HCT116 (cell line): Measurements from ENCODE around the gene RAB36. TPM values are rescaled to one million over a fixed set of nuclear protein-coding genes. Genes with fewer than 3 reads are reported as not detected.

ENCODE experiments used
- ATAC-seq: fragments of 200-7000 bp; cut with Tn5 transposase; 2 replicates; pipeline ENCODE4 v1.9.1; 2020; ENCODE audit warnings: mild to moderate bottlenecking, moderate library complexity
- BruUV-seq: library from RNA; stranded (reverse); fragments of 400-500 nt; replicated peaks from 2 replicates; lab custom pipeline; 2021; lab: Mats Ljungman, UMichigan
- CTCF ChIA-PET: fragments of 300-600 bp; sonication (Branson Sonifier 250); formaldehyde crosslinking; loops from one replicate; lab custom pipeline; 2021; ENCODE audit warnings: antibody characterized with exemption; lab: Charles Lee
- POLR2A ChIA-PET: fragments of 300-600, 350-600 bp; sonication (Branson Sonifier 250); formaldehyde crosslinking; loops from one replicate; lab custom pipeline; 2021; ENCODE audit warnings: antibody characterized with exemption; lab: Charles Lee
- RAD21 ChIA-PET, 2 experiments: fragments of 300-600 bp; sonication (Branson Sonifier 250); formaldehyde crosslinking; loops; one replicate each; lab custom pipeline; 2023; ENCODE audit warnings: low total read pairs in 2 of 2; ENCODE audit not compliant: uncharacterized antibody in 2 of 2, unreplicated experiment in 2 of 2, low non-redundant PET in 1 of 2; lab: Charles Lee
- DNase-seq: peaks from one replicate; pipeline ENCODE4 v3.0.0-alpha.2; 2010; ENCODE audit warnings: low read depth, low spot score
- H2AFZ ChIP-seq: fragments of 200-600 bp; shearing (Covaris generic), sonication (generic); 2 replicates; pipeline ENCODE4 v1.6.1; 2017; ENCODE audit warnings: low read depth, mixed run types, mixed read lengths, antibody characterized with exemption, low read length; ENCODE audit not compliant: poor library complexity, severe bottlenecking
- H3K27ac ChIP-seq: 2 replicates; pipeline ENCODE4 v1.5.1; 2012; ENCODE audit warnings: low read depth, low read length
- H3K27me3 ChIP-seq: fragments of 200-600 bp; sonication (generic); 2 replicates; pipeline ENCODE4 v1.6.1; 2016; ENCODE audit warnings: mixed run types, low read length, mixed read lengths; ENCODE audit not compliant: insufficient read depth
- H3K36me3 ChIP-seq, 2 experiments: fragments of 200-500 bp in 1 of 2; fragments of 200-600 bp in 1 of 2; sonication (Bioruptor generic) in 1 of 2; sonication (generic) in 1 of 2; 2 replicates each; pipeline versions ENCODE4 v1.5.1 to v1.6.1; 2014 to 2016; ENCODE audit warnings: low read length in 2 of 2, inconsistent platforms in 1 of 2, mixed read lengths in 1 of 2, mixed run types in 1 of 2; ENCODE audit not compliant: insufficient read depth in 2 of 2, control insufficient read depth in 1 of 2
- H3K4me1 ChIP-seq, 2 experiments: fragments of 200-600 bp in 1 of 2; sonication (generic) in 1 of 2; 2 replicates each; pipeline versions ENCODE4 v1.5.1 to v1.6.1; 2012 to 2017; ENCODE audit warnings: low read length in 2 of 2, inconsistent platforms in 1 of 2, mild to moderate bottlenecking in 1 of 2, mixed read lengths in 1 of 2, mixed run types in 1 of 2, moderate library complexity in 1 of 2; ENCODE audit not compliant: insufficient read depth in 2 of 2, control insufficient read depth in 1 of 2
- H3K4me2 ChIP-seq: fragments of 200-600 bp; sonication (generic); 2 replicates; pipeline ENCODE4 v1.6.1; 2017; ENCODE audit warnings: mixed run types, low read length, mixed read lengths
- H3K4me3 ChIP-seq, 2 experiments: fragments of 200-600 bp in 1 of 2; sonication (generic) in 1 of 2; replicated peaks in 1 of 2; 2 replicates each; pipeline ENCODE4 v1.5.1; 2011 to 2016; ENCODE audit warnings: low read length in 2 of 2, control low read depth in 1 of 2, low read depth in 1 of 2, mild to moderate bottlenecking in 1 of 2, mixed read lengths in 1 of 2, mixed run types in 1 of 2
- H3K79me2 ChIP-seq: fragments of 200-600 bp; sonication (generic); 2 replicates; pipeline ENCODE4 v1.6.1; 2017; ENCODE audit warnings: mild to moderate bottlenecking, mixed run types, low read length, moderate library complexity, mixed read lengths; ENCODE audit not compliant: insufficient read depth
- H3K9ac ChIP-seq: fragments of 200-600 bp; sonication (generic); 2 replicates; pipeline ENCODE4 v1.6.1; 2016; ENCODE audit warnings: low read length, mixed read lengths
- H3K9me2 ChIP-seq: fragments of 200-600 bp; sonication (generic), shearing (Covaris generic); 2 replicates; pipeline ENCODE4 v1.6.1; 2017; ENCODE audit warnings: mixed run types, mild to moderate bottlenecking, moderate library complexity; ENCODE audit not compliant: insufficient read depth
- H3K9me3 ChIP-seq, 2 experiments: fragments of 200-500 bp in 1 of 2; fragments of 200-600 bp in 1 of 2; sonication (Bioruptor generic) in 1 of 2; sonication (generic) in 1 of 2; 2 replicates each; pipeline ENCODE4 v1.6.1; 2014 to 2017; ENCODE audit warnings: low read length in 2 of 2, mixed read lengths in 2 of 2, inconsistent platforms in 1 of 2, low read depth in 1 of 2, mild to moderate bottlenecking in 1 of 2, mixed run types in 1 of 2, moderate library complexity in 1 of 2; ENCODE audit not compliant: control insufficient read depth in 1 of 2, insufficient read depth in 1 of 2
- H4K20me1 ChIP-seq: fragments of 200-600 bp; sonication (generic), shearing (Covaris generic); 2 replicates; pipeline ENCODE4 v1.6.1; 2017; ENCODE audit warnings: mixed run types, mild to moderate bottlenecking, moderate library complexity; ENCODE audit not compliant: insufficient read depth
- ATF3 ChIP-seq: IDR thresholded peaks from 2 replicates; pipeline ENCODE4 v1.6.1; 2012
- CBX3 ChIP-seq: IDR thresholded peaks from 2 replicates; pipeline ENCODE4 v1.6.1; 2012; ENCODE audit warnings: low read depth
- CEBPB ChIP-seq: IDR thresholded peaks from 2 replicates; pipeline ENCODE4 v1.6.1; 2012; ENCODE audit warnings: low read depth
- CTCF ChIP-seq, 3 experiments: fragments of 200-600 bp in 1 of 3; sonication (generic) in 1 of 3; IDR thresholded peaks in 2 of 3; conservative IDR thresholded peaks in 1 of 3; 2 replicates each; pipeline ENCODE4 v1.5.1; 2012 to 2017; ENCODE audit warnings: low read depth in 2 of 3, low read length in 2 of 3, antibody characterized with exemption in 1 of 3, borderline replicate concordance in 1 of 3, control low read depth in 1 of 3, mild to moderate bottlenecking in 1 of 3, mixed read lengths in 1 of 3, mixed run types in 1 of 3, moderate library complexity in 1 of 3; ENCODE audit not compliant: insufficient read depth in 1 of 3
- EGR1 ChIP-seq: IDR thresholded peaks from 2 replicates; pipeline ENCODE4 v1.6.1; 2012; ENCODE audit warnings: low read depth
- EZH2phosphoT487 ChIP-seq: fragments of 200-600 bp; IDR thresholded peaks from 2 replicates; pipeline ENCODE4 v1.6.1; 2018; ENCODE audit warnings: antibody characterized with exemption, borderline replicate concordance
- FOSL1 ChIP-seq: IDR thresholded peaks from 2 replicates; pipeline ENCODE4 v1.6.1; 2012; ENCODE audit warnings: low read depth
- JUND ChIP-seq: IDR thresholded peaks from 2 replicates; pipeline ENCODE4 v1.6.1; 2012
- MAX ChIP-seq: IDR thresholded peaks from 2 replicates; pipeline ENCODE4 v1.6.1; 2012
- POLR2A ChIP-seq: IDR thresholded peaks from 2 replicates; pipeline ENCODE4 v1.7.0; 2011; ENCODE audit warnings: borderline replicate concordance; ENCODE audit not compliant: insufficient read depth, insufficient read length; ENCODE audit errors: extremely low read depth
- POLR2AphosphoS5 ChIP-seq: IDR thresholded peaks from 2 replicates; pipeline ENCODE4 v1.6.1; 2011; ENCODE audit warnings: mild to moderate bottlenecking, low read depth, low read length, moderate library complexity
- RAD21 ChIP-seq: IDR thresholded peaks from 2 replicates; pipeline ENCODE4 v1.6.1; 2012; ENCODE audit warnings: low read depth, mild to moderate bottlenecking
- SRF ChIP-seq: IDR thresholded peaks from 2 replicates; pipeline ENCODE4 v1.6.1; 2012; ENCODE audit warnings: low read depth
- TCF7L2 ChIP-seq: IDR thresholded peaks from 2 replicates; pipeline ENCODE4 v1.7.0; 2011; ENCODE audit warnings: borderline replicate concordance, inconsistent platforms; ENCODE audit not compliant: insufficient read depth, insufficient read length; ENCODE audit errors: extremely low read depth
- ZBTB33 ChIP-seq: IDR thresholded peaks from 2 replicates; pipeline ENCODE4 v1.6.1; 2011; ENCODE audit warnings: mild to moderate bottlenecking, low read length, moderate library complexity; ENCODE audit not compliant: insufficient replicate concordance; ENCODE audit errors: extremely low read depth
- ZFX ChIP-seq: fragments of 450-650 bp; IDR thresholded peaks from 2 replicates; pipeline ENCODE4 v1.6.1; 2017
- intact Hi-C: fragments of 100-400 bp; cut with micrococcal nuclease; formaldehyde crosslinking; loops from 2 replicates; pipeline ENCODE4 v1.10.0; 2022
- total RNA-seq: library from RNA; stranded (reverse); gene quantifications from one replicate; pipeline ENCODE4 v1.2.1, GENCODE V29; 2021; ENCODE audit not compliant: unreplicated experiment

The RAB36 gene
- total RNA-seq, 1 experiment from 2014 or later: 6.1 TPM

GRCh38 chr22:23196165-23196564 lies 50.9 kb downstream of the RAB36 start:
- no peak for TF ChIP-seq ATF3
- TF ChIP-seq TCF7L2: no peak
- TF ChIP-seq EGR1: no peak
- no peak for TF ChIP-seq FOSL1
- TF ChIP-seq ZFX: no peak
- no peak for TF ChIP-seq SRF
- TF ChIP-seq POLR2A: no peak
- no peak for TF ChIP-seq CTCF (IDR thresholded peaks at IDR 0.05 in 2 of 3, conservative IDR thresholded peaks at IDR 0.05 in 1 of 3; ENCODE audit: borderline replicate concordance in 1 of 3, insufficient read depth in 1 of 3, low read depth in 2 of 3, low read length in 2 of 3)
- no peak for TF ChIP-seq EZH2phosphoT487
- no peak for TF ChIP-seq POLR2AphosphoS5
- TF ChIP-seq CBX3: no peak
- TF ChIP-seq MAX: no peak
- TF ChIP-seq ZBTB33: no peak
- no peak for TF ChIP-seq RAD21
- TF ChIP-seq CEBPB: no peak
- no peak for TF ChIP-seq JUND
- Histone ChIP-seq H3K4me2 (no peak overlapping the region), H3K4me1 (peaks cover 3 to 13% of the 10 kb centered on the region in 2 experiments; a peak in 2 of 4 replicates), H3K79me2 (peaks cover 97% of the 10 kb centered on the region), H4K20me1 (0 out of 2 replicates have a peak, but pooled peaks cover 5% of the 10 kb centered on the region), H3K9me2 (no peaks in the 10 kb centered on the region), H3K27me3 (no peaks in the 10 kb centered on the region), H3K9ac (no peak overlapping the region), H3K4me3 (no peak overlapping the region), H3K27ac (no peak overlapping the region), H3K36me3 (peaks cover 0 to 2% of the 10 kb centered on the region in 2 experiments; a peak in 1 of 4 replicates), H3K9me3 (no peaks in the 10 kb centered on the region), H2AFZ (no peak overlapping the region)
- no peak for ATAC-seq
- ChIA-PET RAD21 (no interaction called here), POLR2A (no interaction called here), CTCF (no interaction called here)
- no TSS peak for BruUV-seq
- intact Hi-C loops: no loop called here
- DNase-seq: no peak
